GM12864 (cell line): ENCODE measurements around the gene STAT1.

ENCODE experiments used
- DNase-seq: peaks from one replicate; pipeline ENCODE4 v3.0.0-alpha.2; 2011; ENCODE audit warnings: low read depth
- H3K4me3 ChIP-seq: 2 replicates; pipeline ENCODE4 v1.5.1; 2011; ENCODE audit warnings: mild to moderate bottlenecking, low read depth, low read length, control low read depth
- CTCF ChIP-seq: IDR thresholded peaks from 2 replicates; pipeline ENCODE4 v1.5.1; 2011; ENCODE audit warnings: low read depth, mild to moderate bottlenecking, moderate library complexity, low read length, control low read depth, inconsistent platforms; ENCODE audit errors: missing control alignments

The STAT1 gene

GRCh38 chr2:190938771-190939335 lies 75.1 kb downstream of the STAT1 start:
- H3K4me3 ChIP-seq = no peak overlapping the region
- DNase-seq = no peak

GRCh38 chr2:190935054-190935453 lies 78.9 kb downstream of the STAT1 start:
- no peak for DNase-seq
- TF ChIP-seq CTCF = no peak
- H3K4me3 ChIP-seq = no peak overlapping the region

More at GRCh38 chr2:190938771-190939335, 75.1 kb downstream of the STAT1 start:
- no peak for TF ChIP-seq CTCF

- DNase-seq = no peak
Measured at GRCh38 chr2:190933361-190933760, 80.6 kb downstream of the STAT1 start.

GRCh38 chr2:190932514-190932913 lies 81.5 kb downstream of the STAT1 start:
- no peak overlapping the region for H3K4me3 ChIP-seq
- no peak for DNase-seq
- no peak for TF ChIP-seq CTCF

More at GRCh38 chr2:190933361-190933760, 80.6 kb downstream of the STAT1 start:
- no peak for TF ChIP-seq CTCF
- no peak overlapping the region for H3K4me3 ChIP-seq

GRCh38 chr2:190930411-190930810 lies 83.6 kb downstream of the STAT1 start:
- no peak overlapping the region for H3K4me3 ChIP-seq
- no peak for TF ChIP-seq CTCF
- DNase-seq = no peak

- no peak overlapping the region for H3K4me3 ChIP-seq
- DNase-seq = no peak
- TF ChIP-seq CTCF = no peak
Measured at GRCh38 chr2:190929919-190930318, 84.1 kb downstream of the STAT1 start.

- no peak for TF ChIP-seq CTCF
- DNase-seq = no peak
- no peak overlapping the region for H3K4me3 ChIP-seq
Measured at GRCh38 chr2:190927301-190927700, 86.7 kb downstream of the STAT1 start.
